CD4-positive, CD25-positive, alpha-beta regulatory T cell (primary cell): Measurements from ENCODE around the gene SDK1. TPM values are rescaled to one million over a fixed set of nuclear protein-coding genes. Genes with fewer than 3 reads are reported as not detected.
"Not testable (repeated sequence)": the region's sequence is repeated elsewhere in the genome, so short reads cannot be mapped to it uniquely, and the experiment has no call there.

Experiments used
- ATAC-seq, 2 donors: fragments of 150-1000 bp; cut with Tn5 transposase; one replicate each; pipeline ENCODE4 v1.10.0; 2021; ENCODE audit warnings: low read depth in 2 of 2, moderate number of reproducible peaks in 2 of 2, moderate library complexity in 1 of 2
- DNase-seq, 3 donors: peaks; one replicate each; pipeline versions ENCODE4 v3.0.0 to v3.0.0-alpha.2; 2012 to 2022; ENCODE audit warnings: mixed read lengths in 1 of 3
- H3K27ac ChIP-seq: one replicate; pipeline ENCODE4 v1.7.0; 2013; ENCODE audit warnings: mild to moderate bottlenecking, low read length; ENCODE audit not compliant: insufficient read depth, poor library complexity, severe bottlenecking
- H3K27me3 ChIP-seq: one replicate; pipeline ENCODE4 v1.7.0; 2013; ENCODE audit warnings: low read length; ENCODE audit not compliant: control insufficient read depth, insufficient read depth
- H3K36me3 ChIP-seq: one replicate; pipeline ENCODE4 v1.7.0; 2013; ENCODE audit warnings: mild to moderate bottlenecking, low read length, moderate library complexity; ENCODE audit not compliant: control insufficient read depth, insufficient read depth
- H3K4me1 ChIP-seq: 2 replicates; pipeline ENCODE4 v1.7.0; 2013; ENCODE audit warnings: mild to moderate bottlenecking, low read length; ENCODE audit not compliant: insufficient read depth, control insufficient read depth, poor library complexity, severe bottlenecking
- H3K4me3 ChIP-seq: one replicate; pipeline ENCODE4 v1.7.0; 2013; ENCODE audit warnings: low read depth, mild to moderate bottlenecking, low read length, moderate library complexity
- H3K9me3 ChIP-seq, 2 experiments: 1 replicate in 1 of 2; 2 replicates in 1 of 2; pipeline ENCODE4 v1.7.0; 2013; ENCODE audit warnings: low read length in 2 of 2, mild to moderate bottlenecking in 1 of 2, moderate library complexity in 1 of 2; ENCODE audit not compliant: control insufficient read depth in 2 of 2
- H3K27ac Mint-ChIP-seq, 3 donors: one replicate each; pipeline ENCODE4 v1.8.0; 2020 to 2022; ENCODE audit warnings: mild to moderate bottlenecking in 3 of 3, mixed read lengths in 3 of 3, moderate library complexity in 2 of 3
- H3K27me3 Mint-ChIP-seq: one replicate; pipeline ENCODE4 v1.8.0; 2022; ENCODE audit warnings: mild to moderate bottlenecking, mixed read lengths
- H3K36me3 Mint-ChIP-seq: one replicate; pipeline ENCODE4 v1.8.0; 2020; ENCODE audit warnings: mixed read lengths
- H3K4me1 Mint-ChIP-seq, 4 donors: one replicate each; pipeline ENCODE4 v1.8.0; 2020 to 2022; ENCODE audit warnings: mixed read lengths in 4 of 4, mild to moderate bottlenecking in 1 of 4
- H3K4me3 Mint-ChIP-seq, 4 donors: one replicate each; pipeline ENCODE4 v1.8.0; 2020 to 2022; ENCODE audit warnings: mild to moderate bottlenecking in 4 of 4, mixed read lengths in 4 of 4, moderate library complexity in 3 of 4
- H3K9me3 Mint-ChIP-seq, 7 donors: one replicate each; pipeline ENCODE4 v1.8.0; 2020 to 2022; ENCODE audit warnings: mixed read lengths in 7 of 7, mild to moderate bottlenecking in 3 of 7, moderate library complexity in 2 of 7
- polyA plus RNA-seq, 4 donors: library from polyadenylated mRNA; unstranded; fragments of 300-500 nt; fragmentation: Illumina TruSeq; gene quantifications; one replicate each; pipeline ENCODE4 v1.2.3, GENCODE V29; 2021
- total RNA-seq: library from RNA; stranded (reverse); gene quantifications from one replicate; pipeline ENCODE4 v1.2.3, GENCODE V29; 2022

SDK1 gene
- total and polyA plus RNA-seq, 5 donors from 2014 or later, result 0.47 TPM; not detected in 4

DNA sequence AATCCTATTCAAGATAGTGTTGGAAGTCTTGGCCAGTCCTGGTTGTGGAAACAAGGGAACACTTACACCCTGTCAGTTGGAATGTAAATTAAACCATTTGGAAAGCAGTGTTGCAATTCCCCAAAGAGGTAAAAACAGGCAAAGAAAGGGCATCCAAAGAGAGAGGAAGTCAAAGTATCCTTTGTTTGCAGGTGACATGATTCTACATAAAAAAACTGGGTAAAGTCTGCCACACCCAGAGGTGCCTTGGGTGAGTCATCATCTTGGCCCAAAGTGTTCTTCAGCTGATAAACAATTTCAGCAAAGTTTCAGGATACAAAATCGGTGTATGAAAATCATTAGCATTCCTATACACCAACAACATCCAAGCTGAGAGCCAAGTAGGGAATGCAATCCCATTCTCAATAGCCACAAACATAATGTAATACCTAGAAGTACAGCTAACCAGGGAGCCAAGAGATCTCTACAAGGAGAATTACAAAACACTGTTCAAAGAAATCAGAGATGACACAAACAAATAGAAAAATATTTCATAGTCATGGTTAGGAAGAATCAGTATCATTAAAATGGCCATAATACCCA, 278.7 kb downstream of the SDK1 start:
- Mint-ChIP-seq H3K36me3 (no peaks in the 10 kb centered on the region), H3K9me3 (peaks cover 2 to 19% (median 5%) of the 10 kb centered on the region in 7 donors), H3K27me3 (no peaks in the 10 kb centered on the region), H3K4me3 (no peak overlapping the region), H3K27ac (no peak overlapping the region), H3K4me1 (no peaks in the 10 kb centered on the region)
- no peak overlapping the region for H3K4me3 ChIP-seq
- ATAC-seq (no peak), DNase-seq (no peak)
- no peaks in the 10 kb centered on the region for H3K27me3 ChIP-seq
- no peaks in the 10 kb centered on the region for H3K4me1 ChIP-seq
- H3K36me3 ChIP-seq, result no peaks in the 10 kb centered on the region
- H3K27ac ChIP-seq, result no peak overlapping the region
- peaks cover 2 to 12% of the 10 kb centered on the region in 2 experiments for H3K9me3 ChIP-seq

DNA sequence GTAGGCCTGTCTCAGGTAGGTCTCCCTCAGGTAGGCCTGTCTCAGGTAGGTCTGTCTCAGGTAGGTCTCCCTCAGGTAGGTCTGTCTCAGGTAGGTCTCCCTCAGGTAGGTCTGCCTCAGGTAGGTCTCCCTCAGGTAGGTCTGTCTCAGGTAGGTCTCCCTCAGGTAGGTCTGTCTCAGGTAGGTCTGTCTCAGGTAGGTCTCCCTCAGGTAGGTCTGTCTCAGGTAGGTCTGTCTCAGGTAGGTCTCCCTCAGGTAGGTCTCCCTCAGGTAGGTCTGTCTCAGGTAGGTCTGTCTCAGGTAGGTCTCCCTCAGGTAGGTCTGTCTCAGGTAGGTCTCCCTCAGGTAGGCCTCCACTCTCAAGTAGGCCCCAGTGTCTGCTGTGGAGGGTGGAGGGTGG, 281.1 kb downstream of the SDK1 start:
- DNase-seq, ATAC-seq, H3K4me3 ChIP-seq, H3K4me3 Mint-ChIP-seq, H3K36me3 ChIP-seq, H3K27me3 Mint-ChIP-seq, H3K4me1 ChIP-seq, H3K36me3 Mint-ChIP-seq, H3K4me1 Mint-ChIP-seq, H3K27ac Mint-ChIP-seq, H3K27me3 ChIP-seq, H3K27ac ChIP-seq: not testable (repeated sequence)
- H3K9me3 Mint-ChIP-seq, result peaks cover 2 to 16% (median 4%) of the 10 kb centered on the region in 7 donors
- H3K9me3 ChIP-seq, result peaks cover 2 to 12% of the 10 kb centered on the region in 2 experiments

DNA sequence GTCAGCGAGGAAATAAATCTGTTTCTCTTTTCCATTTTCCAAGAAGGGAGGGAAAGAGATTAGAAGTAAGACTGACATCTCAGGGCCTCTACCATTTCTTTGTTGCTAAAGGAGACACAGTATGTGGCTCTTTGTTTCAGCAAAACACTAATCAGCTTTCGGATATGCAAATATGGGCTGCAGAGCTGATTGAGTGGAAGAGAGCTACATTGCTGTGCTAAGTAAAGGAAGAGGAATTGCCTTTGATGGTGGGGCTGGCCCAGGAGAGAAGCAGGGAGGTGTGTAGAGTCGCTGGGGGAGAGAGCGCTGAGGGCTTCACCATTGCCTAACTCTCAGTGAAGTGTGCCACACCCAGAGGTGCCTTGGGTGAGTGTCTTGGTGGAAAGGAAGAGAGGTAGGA, 284.8 kb downstream of the SDK1 start:
- Histone ChIP-seq H3K27me3 (no peaks in the 10 kb centered on the region), H3K4me3 (no peak overlapping the region), H3K27ac (no peak overlapping the region), H3K4me1 (no peaks in the 10 kb centered on the region), H3K9me3 (no peaks in the 10 kb centered on the region), H3K36me3 (no peaks in the 10 kb centered on the region)
- Mint-ChIP-seq H3K4me3 (no peak overlapping the region), H3K27me3 (no peaks in the 10 kb centered on the region), H3K4me1 (no peaks in the 10 kb centered on the region), H3K27ac (no peak overlapping the region), H3K36me3 (no peaks in the 10 kb centered on the region), H3K9me3 (peaks cover 0 to 5% (median 0%) of the 10 kb centered on the region in 7 donors)
- DNase-seq (no peak), ATAC-seq (no peak)

DNA sequence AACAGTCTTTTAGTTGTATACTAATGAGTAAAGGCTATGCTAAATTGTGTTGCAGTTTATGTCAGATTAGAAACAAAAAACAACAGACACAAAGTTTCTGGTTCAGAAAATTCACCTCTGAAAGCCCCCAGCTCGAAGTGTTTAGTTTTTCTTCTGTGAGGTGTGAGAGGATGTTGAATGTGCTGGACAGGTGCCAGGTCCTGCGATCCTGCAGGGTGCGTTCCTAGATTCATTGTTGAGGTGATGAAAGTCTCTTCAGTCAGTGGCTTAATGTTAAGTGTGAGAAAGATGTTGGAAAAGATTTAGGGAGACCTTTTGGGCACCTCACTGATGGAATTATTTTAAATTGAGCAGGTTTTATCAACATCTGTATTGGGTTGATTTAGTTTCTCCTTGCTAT, 287.3 kb downstream of the SDK1 start:
- ATAC-seq (no peak), DNase-seq (no peak)
- Mint-ChIP-seq H3K27ac (no peak overlapping the region), H3K9me3 (no peaks in the 10 kb centered on the region), H3K36me3 (no peaks in the 10 kb centered on the region), H3K27me3 (peaks cover 9% of the 10 kb centered on the region), H3K4me3 (no peak overlapping the region), H3K4me1 (no peaks in the 10 kb centered on the region)
- no peak overlapping the region for H3K4me3 ChIP-seq
- no peak overlapping the region for H3K27ac ChIP-seq
- no peaks in the 10 kb centered on the region for H3K27me3 ChIP-seq
- H3K4me1 ChIP-seq, result no peaks in the 10 kb centered on the region
- H3K36me3 ChIP-seq, result no peaks in the 10 kb centered on the region
- H3K9me3 ChIP-seq, result no peaks in the 10 kb centered on the region

DNA sequence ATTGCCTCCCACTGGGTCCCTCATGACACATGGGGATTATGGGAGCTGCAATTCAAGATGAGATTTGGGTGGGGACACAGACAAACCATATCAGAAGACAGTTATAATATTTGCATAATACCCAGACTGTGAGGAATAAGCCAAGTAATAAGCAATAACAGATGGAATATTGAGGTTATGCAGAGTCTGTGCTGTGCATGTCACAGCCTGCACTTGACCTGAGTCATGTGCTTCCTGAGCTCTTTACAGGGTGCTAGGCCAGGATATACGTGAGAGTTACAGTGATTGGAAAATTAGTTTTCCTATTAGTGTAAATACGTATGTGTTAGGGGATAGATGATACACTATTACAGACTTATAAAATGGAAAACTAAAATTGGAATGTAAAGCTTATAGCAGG, 288.7 kb downstream of the SDK1 start:
- Mint-ChIP-seq H3K27ac (no peak overlapping the region), H3K4me1 (no peaks in the 10 kb centered on the region), H3K36me3 (no peaks in the 10 kb centered on the region), H3K4me3 (no peak overlapping the region), H3K27me3 (peaks cover 19% of the 10 kb centered on the region), H3K9me3 (no peaks in the 10 kb centered on the region)
- Histone ChIP-seq H3K4me3 (no peak overlapping the region), H3K9me3 (no peaks in the 10 kb centered on the region), H3K27me3 (no peaks in the 10 kb centered on the region), H3K36me3 (no peaks in the 10 kb centered on the region), H3K4me1 (no peaks in the 10 kb centered on the region), H3K27ac (no peak overlapping the region)
- DNase-seq, result no peak
- ATAC-seq, result no peak

DNA sequence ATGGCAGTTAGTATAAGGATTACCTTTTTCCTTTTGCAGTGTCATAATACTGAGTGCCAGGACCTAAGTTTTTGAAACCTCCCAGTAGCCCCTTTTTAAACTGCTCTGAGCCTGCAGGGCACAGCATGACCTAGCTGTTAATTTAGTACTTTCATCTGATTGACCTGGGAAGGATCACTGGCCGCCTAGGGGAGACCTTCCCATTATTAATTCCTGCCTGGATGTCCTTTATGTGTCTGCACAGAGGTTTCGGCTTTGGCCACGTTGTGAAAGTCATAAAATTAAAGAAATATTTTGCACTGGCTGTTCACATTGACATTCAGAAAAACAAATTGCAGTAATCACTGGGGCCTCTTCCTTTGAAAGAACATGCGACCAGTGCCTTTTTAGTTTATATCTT, 290.2 kb downstream of the SDK1 start:
- Histone ChIP-seq H3K4me1 (no peaks in the 10 kb centered on the region), H3K4me3 (no peak overlapping the region), H3K9me3 (no peaks in the 10 kb centered on the region), H3K27ac (no peak overlapping the region), H3K36me3 (no peaks in the 10 kb centered on the region), H3K27me3 (no peaks in the 10 kb centered on the region)
- Mint-ChIP-seq H3K9me3 (no peaks in the 10 kb centered on the region), H3K27me3 (peaks cover 19% of the 10 kb centered on the region), H3K4me1 (no peaks in the 10 kb centered on the region), H3K4me3 (no peak overlapping the region), H3K27ac (no peak overlapping the region), H3K36me3 (no peaks in the 10 kb centered on the region)
- DNase-seq (no peak), ATAC-seq (no peak)

DNA sequence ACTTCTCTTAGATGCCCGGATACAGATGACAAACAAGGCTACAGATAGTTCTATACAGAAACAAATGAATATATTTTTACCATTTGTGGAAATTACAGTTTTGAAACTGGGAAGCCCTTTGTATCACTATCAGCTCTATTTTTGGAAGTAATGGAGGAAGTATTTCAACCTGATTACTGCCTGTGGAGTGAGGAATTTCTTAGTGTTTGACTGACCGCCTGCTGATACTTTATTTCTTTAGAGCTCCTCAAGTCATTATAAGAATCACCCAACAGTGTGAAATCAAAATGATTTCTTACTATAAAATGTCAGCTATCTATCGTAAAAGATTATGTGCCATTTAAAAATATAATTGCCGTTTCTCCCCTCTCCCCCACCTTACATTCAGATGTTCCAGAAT, 290.9 kb downstream of the SDK1 start:
- Mint-ChIP-seq H3K27me3 (peaks cover 19% of the 10 kb centered on the region), H3K4me1 (no peaks in the 10 kb centered on the region), H3K36me3 (no peaks in the 10 kb centered on the region), H3K4me3 (no peak overlapping the region), H3K9me3 (no peaks in the 10 kb centered on the region), H3K27ac (no peak overlapping the region)
- Histone ChIP-seq H3K27ac (no peak overlapping the region), H3K36me3 (no peaks in the 10 kb centered on the region), H3K27me3 (no peaks in the 10 kb centered on the region), H3K9me3 (no peaks in the 10 kb centered on the region), H3K4me3 (no peak overlapping the region), H3K4me1 (no peaks in the 10 kb centered on the region)
- no peak for DNase-seq
- ATAC-seq, result no peak

DNA sequence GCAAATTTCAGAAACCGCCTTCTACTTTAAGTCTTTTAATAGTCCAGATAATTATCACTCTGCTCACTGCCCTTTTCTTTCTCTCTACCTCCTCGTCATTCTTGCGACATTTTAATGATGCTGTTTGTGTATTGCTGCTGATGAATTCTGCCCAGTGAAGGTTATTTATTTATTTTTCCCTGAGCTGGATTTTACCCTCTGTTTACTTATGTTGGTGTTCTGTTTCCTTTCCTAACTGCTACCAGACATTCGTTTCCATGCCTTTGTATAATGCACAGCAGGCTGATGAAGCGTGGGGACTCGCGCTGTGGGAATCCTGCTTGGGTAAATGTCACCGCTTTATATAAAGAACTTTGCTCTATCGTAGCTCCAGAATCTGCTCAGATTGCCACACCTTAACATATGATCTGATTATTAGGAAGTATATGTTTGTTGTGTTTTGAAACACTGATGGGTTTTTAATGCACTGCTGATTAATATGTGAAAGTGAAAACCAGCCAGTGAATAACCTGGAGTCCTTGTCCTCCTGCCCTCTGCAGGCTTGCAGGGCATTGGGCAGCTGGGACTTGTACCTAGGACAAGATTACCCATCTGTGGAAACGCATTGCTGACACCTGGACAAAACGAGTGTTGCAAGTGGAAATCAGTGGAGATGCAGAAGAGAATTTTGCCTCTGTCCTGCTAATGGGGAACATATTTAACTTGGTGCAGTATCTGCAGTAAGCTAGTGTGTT, 291.5 kb downstream of the SDK1 start:
- ATAC-seq, result no peak
- Histone ChIP-seq H3K4me1 (no peaks in the 10 kb centered on the region), H3K27ac (no peak overlapping the region), H3K4me3 (no peak overlapping the region), H3K36me3 (no peaks in the 10 kb centered on the region), H3K9me3 (no peaks in the 10 kb centered on the region), H3K27me3 (no peaks in the 10 kb centered on the region)
- H3K9me3 Mint-ChIP-seq, result no peaks in the 10 kb centered on the region
- H3K4me3 Mint-ChIP-seq, result no peak overlapping the region
- no peak overlapping the region for H3K27ac Mint-ChIP-seq
- peaks cover 19% of the 10 kb centered on the region for H3K27me3 Mint-ChIP-seq
- DNase-seq, result no peak
- no peaks in the 10 kb centered on the region for H3K4me1 Mint-ChIP-seq
- H3K36me3 Mint-ChIP-seq, result no peaks in the 10 kb centered on the region
